PFSK-1 (cell line): Measurements from ENCODE around the gene SP2.

Experiments used
- POLR2AphosphoS5 ChIP-seq: IDR thresholded peaks from 2 replicates; pipeline ENCODE4 v1.6.1; 2012; ENCODE audit warnings: low read depth, mild to moderate bottlenecking, control low read depth, low read length, moderate library complexity
- TAF1 ChIP-seq: IDR thresholded peaks from 2 replicates; pipeline ENCODE4 v1.6.1; 2012; ENCODE audit warnings: low read length, control low read depth, borderline replicate concordance; ENCODE audit not compliant: insufficient read depth
- TF ChIP-seq, protein P1 (sequence below), 2 experiments: IDR thresholded peaks; 2 replicates each; pipeline versions ENCODE4 v1.6.1 to v1.8.0; 2011 to 2012; ENCODE audit warnings: low read depth in 2 of 2, low read length in 2 of 2, control low read depth in 1 of 2, inconsistent platforms in 1 of 2, mild to moderate bottlenecking in 1 of 2, moderate library complexity in 1 of 2; ENCODE audit not compliant: insufficient read depth in 1 of 2

DNA sequence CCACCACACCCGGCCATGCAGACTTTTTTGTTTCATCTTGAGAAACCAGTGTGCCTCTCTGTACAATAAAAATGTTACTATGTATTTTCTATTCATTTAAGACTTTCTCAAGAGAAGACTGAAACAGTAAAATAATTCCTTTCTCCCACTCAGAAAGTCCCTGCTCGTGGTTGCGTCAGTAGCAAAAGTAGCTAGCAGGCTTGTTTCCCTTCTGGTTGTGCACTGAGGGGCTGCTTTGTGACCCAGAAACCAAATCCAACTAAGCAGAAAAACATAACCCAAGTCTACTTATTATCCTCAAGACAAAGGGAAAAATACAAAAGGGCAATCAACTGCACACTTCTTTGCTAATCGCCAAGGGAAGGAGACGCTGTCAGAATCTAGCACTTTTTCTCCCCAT, 41.9 kb downstream of the SP2 start:
- no peak for TF ChIP-seq TAF1
- TF ChIP-seq, protein P1, sequence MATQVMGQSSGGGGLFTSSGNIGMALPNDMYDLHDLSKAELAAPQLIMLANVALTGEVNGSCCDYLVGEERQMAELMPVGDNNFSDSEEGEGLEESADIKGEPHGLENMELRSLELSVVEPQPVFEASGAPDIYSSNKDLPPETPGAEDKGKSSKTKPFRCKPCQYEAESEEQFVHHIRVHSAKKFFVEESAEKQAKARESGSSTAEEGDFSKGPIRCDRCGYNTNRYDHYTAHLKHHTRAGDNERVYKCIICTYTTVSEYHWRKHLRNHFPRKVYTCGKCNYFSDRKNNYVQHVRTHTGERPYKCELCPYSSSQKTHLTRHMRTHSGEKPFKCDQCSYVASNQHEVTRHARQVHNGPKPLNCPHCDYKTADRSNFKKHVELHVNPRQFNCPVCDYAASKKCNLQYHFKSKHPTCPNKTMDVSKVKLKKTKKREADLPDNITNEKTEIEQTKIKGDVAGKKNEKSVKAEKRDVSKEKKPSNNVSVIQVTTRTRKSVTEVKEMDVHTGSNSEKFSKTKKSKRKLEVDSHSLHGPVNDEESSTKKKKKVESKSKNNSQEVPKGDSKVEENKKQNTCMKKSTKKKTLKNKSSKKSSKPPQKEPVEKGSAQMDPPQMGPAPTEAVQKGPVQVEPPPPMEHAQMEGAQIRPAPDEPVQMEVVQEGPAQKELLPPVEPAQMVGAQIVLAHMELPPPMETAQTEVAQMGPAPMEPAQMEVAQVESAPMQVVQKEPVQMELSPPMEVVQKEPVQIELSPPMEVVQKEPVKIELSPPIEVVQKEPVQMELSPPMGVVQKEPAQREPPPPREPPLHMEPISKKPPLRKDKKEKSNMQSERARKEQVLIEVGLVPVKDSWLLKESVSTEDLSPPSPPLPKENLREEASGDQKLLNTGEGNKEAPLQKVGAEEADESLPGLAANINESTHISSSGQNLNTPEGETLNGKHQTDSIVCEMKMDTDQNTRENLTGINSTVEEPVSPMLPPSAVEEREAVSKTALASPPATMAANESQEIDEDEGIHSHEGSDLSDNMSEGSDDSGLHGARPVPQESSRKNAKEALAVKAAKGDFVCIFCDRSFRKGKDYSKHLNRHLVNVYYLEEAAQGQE (IDR thresholded peaks at IDR 0.05; ENCODE audit: insufficient read depth in 1 of 2, low read depth in 2 of 2, low read length in 2 of 2), result no peak
- no peak for TF ChIP-seq POLR2AphosphoS5
